Fibroblast of skin of left biceps (primary cell): ENCODE measurements around the gene MDM1.

Experiments used
- DNase-seq, 2 experiments: peaks; one replicate each; pipeline ENCODE4 v3.0.0-alpha.2; 2013; ENCODE audit warnings: low read depth in 2 of 2

The MDM1 gene

GRCh38 chr12:68321140-68321539 is 11.0 kb downstream of the MDM1 start:
- no peak for DNase-seq

- DNase-seq, result no peak
Observed at GRCh38 chr12:68319988-68320623, 12.1 kb downstream of the MDM1 start.

- DNase-seq, result peak in 1 of 2 experiments; percentile 21
Observed at GRCh38 chr12:68317047-68317667, 15.0 kb downstream of the MDM1 start.

- DNase-seq, result peak; percentile 79 to 81
Observed at GRCh38 chr12:68310370-68310769, 21.8 kb downstream of the MDM1 start.

- no peak for DNase-seq
Observed at GRCh38 chr12:68306564-68306963, 25.6 kb downstream of the MDM1 start.

- DNase-seq, result no peak
Observed at GRCh38 chr12:68305278-68305677, 26.9 kb downstream of the MDM1 start.

GRCh38 chr12:68304626-68305025 is 27.5 kb downstream of the MDM1 start:
- DNase-seq, result no peak

- no peak for DNase-seq
Observed at GRCh38 chr12:68303850-68304249, 28.3 kb downstream of the MDM1 start.

GRCh38 chr12:68297929-68298328 is 34.2 kb downstream of the MDM1 start:
- DNase-seq, result no peak

- DNase-seq, result no peak
Observed at GRCh38 chr12:68294251-68294650, 37.9 kb downstream of the MDM1 start.

- no peak for DNase-seq
Observed at GRCh38 chr12:68293347-68293746, 38.8 kb downstream of the MDM1 start.

GRCh38 chr12:68292151-68292943 is 39.8 kb downstream of the MDM1 start:
- no peak for DNase-seq

- DNase-seq, result no peak
Observed at GRCh38 chr12:68291396-68292036, 40.6 kb downstream of the MDM1 start.

GRCh38 chr12:68290126-68290525 is 42.0 kb downstream of the MDM1 start:
- DNase-seq, result no peak

GRCh38 chr12:68287106-68287505 is 45.1 kb downstream of the MDM1 start:
- DNase-seq, result no peak

- no peak for DNase-seq
Observed at GRCh38 chr12:68286396-68286795, 45.8 kb downstream of the MDM1 start.

- DNase-seq, result no peak
Observed at GRCh38 chr12:68285541-68285940, 46.6 kb downstream of the MDM1 start.

- no peak for DNase-seq
Observed at GRCh38 chr12:68281322-68282077, 50.7 kb downstream of the MDM1 start.

GRCh38 chr12:68280240-68280639 is 51.9 kb downstream of the MDM1 start:
- no peak for DNase-seq

- no peak for DNase-seq
Observed at GRCh38 chr12:68279227-68280054, 52.7 kb downstream of the MDM1 start.

GRCh38 chr12:68276402-68276930 is 55.7 kb downstream of the MDM1 start:
- DNase-seq, result no peak
